Adipocyte (in vitro differentiated cells): ENCODE data around the gene NOS1AP.

ENCODE experiments used
- DNase-seq: peaks from one replicate; pipeline ENCODE4 v3.0.0-alpha.2; 2015; ENCODE audit warnings: low read depth
- H3K27me3 ChIP-seq: replicated peaks from 2 replicates; pipeline ENCODE4 v1.7.0; 2013; ENCODE audit warnings: mild to moderate bottlenecking, low read length, moderate library complexity; ENCODE audit not compliant: control insufficient read depth, insufficient read depth
- H3K36me3 ChIP-seq: 2 replicates; pipeline ENCODE4 v1.7.0; 2013; ENCODE audit warnings: low read length, mild to moderate bottlenecking, moderate library complexity; ENCODE audit not compliant: control insufficient read depth, insufficient read depth, severe bottlenecking
- H3K4me1 ChIP-seq: 2 replicates; pipeline ENCODE4 v1.7.0; 2013; ENCODE audit warnings: mild to moderate bottlenecking, low read length, moderate library complexity; ENCODE audit not compliant: control insufficient read depth, insufficient read depth
- H3K4me3 ChIP-seq: 2 replicates; pipeline ENCODE4 v1.7.0; 2013; ENCODE audit warnings: mild to moderate bottlenecking, low read length, moderate library complexity
- H3K9ac ChIP-seq: 2 replicates; pipeline ENCODE4 v1.7.0; 2013; ENCODE audit warnings: mild to moderate bottlenecking, low read length, moderate library complexity
- H3K9me3 ChIP-seq: 2 replicates; pipeline ENCODE4 v1.7.0; 2013; ENCODE audit warnings: mild to moderate bottlenecking, low read length, moderate library complexity; ENCODE audit not compliant: control insufficient read depth

NOS1AP gene

GRCh38 chr1:162363823-162364222, 294.3 kb downstream of the NOS1AP start:
- H3K9me3 ChIP-seq, result no peaks in the 10 kb centered on the region
- DNase-seq, result no peak
- H3K27me3 ChIP-seq, result peaks cover 12% of the 10 kb centered on the region
- no peaks in the 10 kb centered on the region for H3K36me3 ChIP-seq
- H3K4me1 ChIP-seq, result no peaks in the 10 kb centered on the region
- H3K4me3 ChIP-seq, result no peak overlapping the region
- no peak overlapping the region for H3K9ac ChIP-seq

- Histone ChIP-seq H3K4me1 (no peaks in the 10 kb centered on the region), H3K9ac (no peak overlapping the region), H3K4me3 (no peak overlapping the region), H3K36me3 (no peaks in the 10 kb centered on the region), H3K27me3 (peaks cover 14% of the 10 kb centered on the region), H3K9me3 (no peaks in the 10 kb centered on the region)
- DNase-seq, result no peak
Measured at GRCh38 chr1:162364498-162364897, 295.0 kb downstream of the NOS1AP start.

GRCh38 chr1:162365284-162366020, 296.0 kb downstream of the NOS1AP start:
- H3K4me1 ChIP-seq, result no peaks in the 10 kb centered on the region
- H3K27me3 ChIP-seq, result peaks cover 14% of the 10 kb centered on the region
- H3K36me3 ChIP-seq, result no peaks in the 10 kb centered on the region
- no peak for DNase-seq
- H3K9ac ChIP-seq, result no peak overlapping the region
- no peaks in the 10 kb centered on the region for H3K9me3 ChIP-seq
- no peak overlapping the region for H3K4me3 ChIP-seq

GRCh38 chr1:162366149-162366548, 296.7 kb downstream of the NOS1AP start:
- H3K9ac ChIP-seq, result no peak overlapping the region
- H3K27me3 ChIP-seq, result peaks cover 14% of the 10 kb centered on the region
- no peaks in the 10 kb centered on the region for H3K9me3 ChIP-seq
- H3K4me1 ChIP-seq, result no peaks in the 10 kb centered on the region
- no peak overlapping the region for H3K4me3 ChIP-seq
- no peak for DNase-seq
- H3K36me3 ChIP-seq, result no peaks in the 10 kb centered on the region

GRCh38 chr1:162366671-162367070, 297.2 kb downstream of the NOS1AP start:
- H3K9ac ChIP-seq, result peak overlapping the region; percentile 69
- no peaks in the 10 kb centered on the region for H3K9me3 ChIP-seq
- DNase-seq, result no peak
- H3K36me3 ChIP-seq, result no peaks in the 10 kb centered on the region
- H3K4me1 ChIP-seq, result no peaks in the 10 kb centered on the region
- peak overlapping the region; percentile 82 for H3K4me3 ChIP-seq
- peaks cover 14% of the 10 kb centered on the region for H3K27me3 ChIP-seq

GRCh38 chr1:162367073-162367472, 297.6 kb downstream of the NOS1AP start:
- H3K9me3 ChIP-seq, result no peaks in the 10 kb centered on the region
- H3K4me1 ChIP-seq, result no peaks in the 10 kb centered on the region
- peak overlapping the region; percentile 82 for H3K4me3 ChIP-seq
- H3K9ac ChIP-seq, result peak overlapping the region; percentile 69
- no peaks in the 10 kb centered on the region for H3K36me3 ChIP-seq
- H3K27me3 ChIP-seq, result peaks cover 14% of the 10 kb centered on the region
- DNase-seq, result peak; percentile 56

- Histone ChIP-seq H3K4me3 (no peak overlapping the region), H3K9me3 (no peaks in the 10 kb centered on the region), H3K27me3 (peaks cover 12% of the 10 kb centered on the region), H3K4me1 (no peaks in the 10 kb centered on the region), H3K9ac (no peak overlapping the region), H3K36me3 (no peaks in the 10 kb centered on the region)
- no peak for DNase-seq
Measured at GRCh38 chr1:162367772-162368171, 298.3 kb downstream of the NOS1AP start.

- DNase-seq, result no peak
- no peaks in the 10 kb centered on the region for H3K36me3 ChIP-seq
- no peaks in the 10 kb centered on the region for H3K9me3 ChIP-seq
- no peaks in the 10 kb centered on the region for H3K4me1 ChIP-seq
- no peak overlapping the region for H3K9ac ChIP-seq
- H3K4me3 ChIP-seq, result no peak overlapping the region
- H3K27me3 ChIP-seq, result peaks cover 9% of the 10 kb centered on the region
Measured at GRCh38 chr1:162368451-162368850, 299.0 kb downstream of the NOS1AP start.

- peaks cover 9% of the 10 kb centered on the region for H3K27me3 ChIP-seq
- no peak for DNase-seq
- no peak overlapping the region for H3K9ac ChIP-seq
- H3K36me3 ChIP-seq, result no peaks in the 10 kb centered on the region
- no peak overlapping the region for H3K4me3 ChIP-seq
- no peaks in the 10 kb centered on the region for H3K9me3 ChIP-seq
- no peaks in the 10 kb centered on the region for H3K4me1 ChIP-seq
Measured at GRCh38 chr1:162369571-162369970, 300.1 kb downstream of the NOS1AP start.

GRCh38 chr1:162370161-162370560, 300.7 kb downstream of the NOS1AP start:
- H3K27me3 ChIP-seq, result peaks cover 7% of the 10 kb centered on the region
- DNase-seq, result no peak
- no peaks in the 10 kb centered on the region for H3K9me3 ChIP-seq
- H3K4me3 ChIP-seq, result no peak overlapping the region
- H3K9ac ChIP-seq, result no peak overlapping the region
- no peaks in the 10 kb centered on the region for H3K4me1 ChIP-seq
- no peaks in the 10 kb centered on the region for H3K36me3 ChIP-seq

GRCh38 chr1:162370721-162371120, 301.2 kb downstream of the NOS1AP start:
- no peak overlapping the region for H3K9ac ChIP-seq
- no peak overlapping the region for H3K4me3 ChIP-seq

GRCh38 chr1:162371611-162372010, 302.1 kb downstream of the NOS1AP start:
- no peaks in the 10 kb centered on the region for H3K4me1 ChIP-seq
- no peaks in the 10 kb centered on the region for H3K9me3 ChIP-seq
- no peak overlapping the region for H3K9ac ChIP-seq
- peaks cover 4% of the 10 kb centered on the region for H3K27me3 ChIP-seq
- DNase-seq, result peak; percentile 24
- no peak overlapping the region for H3K4me3 ChIP-seq
- H3K36me3 ChIP-seq, result no peaks in the 10 kb centered on the region

More at GRCh38 chr1:162370721-162371120, 301.2 kb downstream of the NOS1AP start:
- H3K4me1 ChIP-seq, result no peaks in the 10 kb centered on the region
- no peak for DNase-seq
- H3K36me3 ChIP-seq, result no peaks in the 10 kb centered on the region
- peaks cover 4% of the 10 kb centered on the region for H3K27me3 ChIP-seq
- no peaks in the 10 kb centered on the region for H3K9me3 ChIP-seq
